Ishikawa (cell line): ENCODE results near the gene CHST2.

ENCODE experiments used
- CEBPB ChIP-seq: IDR thresholded peaks from 2 replicates; pipeline ENCODE4 v1.6.1; 2012
- CREB1 ChIP-seq: IDR thresholded peaks from 2 replicates; pipeline ENCODE4 v1.6.1; 2012; ENCODE audit warnings: low read depth
- EGR1 ChIP-seq: IDR thresholded peaks from 2 replicates; pipeline ENCODE4 v1.6.1; 2012
- EP300 ChIP-seq: IDR thresholded peaks from 2 replicates; pipeline ENCODE4 v1.6.1; 2012; ENCODE audit warnings: borderline replicate concordance
- FOXM1 ChIP-seq: IDR thresholded peaks from 2 replicates; pipeline ENCODE4 v1.6.1; 2012; ENCODE audit warnings: low read depth, borderline replicate concordance
- NFIC ChIP-seq: IDR thresholded peaks from 2 replicates; pipeline ENCODE4 v1.6.1; 2012
- RAD21 ChIP-seq: IDR thresholded peaks from 2 replicates; pipeline ENCODE4 v1.6.1; 2012; ENCODE audit warnings: low read depth
- TAF1 ChIP-seq: IDR thresholded peaks from 2 replicates; pipeline ENCODE4 v1.6.1; 2012; ENCODE audit warnings: low read depth, mild to moderate bottlenecking
- TCF12 ChIP-seq: IDR thresholded peaks from 2 replicates; pipeline ENCODE4 v1.6.1; 2012; ENCODE audit warnings: low read depth
- TEAD4 ChIP-seq: IDR thresholded peaks from 2 replicates; pipeline ENCODE4 v1.6.1; 2012
- YY1 ChIP-seq: IDR thresholded peaks from 2 replicates; pipeline ENCODE4 v1.6.1; 2012; ENCODE audit warnings: low read depth
- ZBTB7A ChIP-seq: IDR thresholded peaks from 2 replicates; pipeline ENCODE4 v1.6.1; 2012; ENCODE audit warnings: low read depth
- TF ChIP-seq, protein P1 (sequence below): IDR thresholded peaks from 2 replicates; pipeline ENCODE4 v1.6.1; 2012
- TF ChIP-seq, protein P2 (sequence below): IDR thresholded peaks from 2 replicates; pipeline ENCODE4 v1.6.1; 2012
- TF ChIP-seq, protein P3 (sequence below): IDR thresholded peaks from 2 replicates; pipeline ENCODE4 v1.6.1; 2012; ENCODE audit warnings: low read depth, mild to moderate bottlenecking

Gene CHST2

DNA sequence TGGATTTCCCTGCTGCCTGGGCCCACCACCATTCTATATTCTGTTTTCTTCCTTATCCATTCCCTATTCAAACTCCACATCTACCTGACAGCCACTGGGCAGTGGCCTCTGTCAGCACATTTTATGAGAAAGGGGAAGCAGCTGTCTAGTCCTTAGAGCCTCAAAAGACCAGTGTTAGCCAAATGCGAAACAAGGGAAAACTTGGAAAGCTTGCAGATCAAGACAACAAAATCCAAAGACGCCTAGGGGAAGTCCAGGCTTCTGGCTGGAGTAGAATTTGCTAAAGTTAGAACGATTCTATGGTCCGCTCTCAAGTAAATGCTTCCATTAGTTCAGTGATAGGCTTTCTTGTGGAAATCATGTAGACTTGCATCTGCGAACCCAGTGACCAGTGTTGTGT is 39.4 kb upstream of the CHST2 start:
- TF ChIP-seq TCF12: no peak
- no peak for TF ChIP-seq RAD21
- no peak for TF ChIP-seq TAF1
- no peak for TF ChIP-seq YY1
- TF ChIP-seq CREB1: no peak
- no peak for TF ChIP-seq FOXM1
- TF ChIP-seq CEBPB: no peak
- TF ChIP-seq, protein P1, sequence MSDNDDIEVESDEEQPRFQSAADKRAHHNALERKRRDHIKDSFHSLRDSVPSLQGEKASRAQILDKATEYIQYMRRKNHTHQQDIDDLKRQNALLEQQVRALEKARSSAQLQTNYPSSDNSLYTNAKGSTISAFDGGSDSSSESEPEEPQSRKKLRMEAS: no peak
- TF ChIP-seq EP300: no peak
- TF ChIP-seq, protein P2, sequence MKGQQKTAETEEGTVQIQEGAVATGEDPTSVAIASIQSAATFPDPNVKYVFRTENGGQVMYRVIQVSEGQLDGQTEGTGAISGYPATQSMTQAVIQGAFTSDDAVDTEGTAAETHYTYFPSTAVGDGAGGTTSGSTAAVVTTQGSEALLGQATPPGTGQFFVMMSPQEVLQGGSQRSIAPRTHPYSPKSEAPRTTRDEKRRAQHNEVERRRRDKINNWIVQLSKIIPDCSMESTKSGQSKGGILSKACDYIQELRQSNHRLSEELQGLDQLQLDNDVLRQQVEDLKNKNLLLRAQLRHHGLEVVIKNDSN: no peak
- no peak for TF ChIP-seq ZBTB7A
- TF ChIP-seq TEAD4: no peak
- TF ChIP-seq NFIC: no peak
- TF ChIP-seq, protein P3, sequence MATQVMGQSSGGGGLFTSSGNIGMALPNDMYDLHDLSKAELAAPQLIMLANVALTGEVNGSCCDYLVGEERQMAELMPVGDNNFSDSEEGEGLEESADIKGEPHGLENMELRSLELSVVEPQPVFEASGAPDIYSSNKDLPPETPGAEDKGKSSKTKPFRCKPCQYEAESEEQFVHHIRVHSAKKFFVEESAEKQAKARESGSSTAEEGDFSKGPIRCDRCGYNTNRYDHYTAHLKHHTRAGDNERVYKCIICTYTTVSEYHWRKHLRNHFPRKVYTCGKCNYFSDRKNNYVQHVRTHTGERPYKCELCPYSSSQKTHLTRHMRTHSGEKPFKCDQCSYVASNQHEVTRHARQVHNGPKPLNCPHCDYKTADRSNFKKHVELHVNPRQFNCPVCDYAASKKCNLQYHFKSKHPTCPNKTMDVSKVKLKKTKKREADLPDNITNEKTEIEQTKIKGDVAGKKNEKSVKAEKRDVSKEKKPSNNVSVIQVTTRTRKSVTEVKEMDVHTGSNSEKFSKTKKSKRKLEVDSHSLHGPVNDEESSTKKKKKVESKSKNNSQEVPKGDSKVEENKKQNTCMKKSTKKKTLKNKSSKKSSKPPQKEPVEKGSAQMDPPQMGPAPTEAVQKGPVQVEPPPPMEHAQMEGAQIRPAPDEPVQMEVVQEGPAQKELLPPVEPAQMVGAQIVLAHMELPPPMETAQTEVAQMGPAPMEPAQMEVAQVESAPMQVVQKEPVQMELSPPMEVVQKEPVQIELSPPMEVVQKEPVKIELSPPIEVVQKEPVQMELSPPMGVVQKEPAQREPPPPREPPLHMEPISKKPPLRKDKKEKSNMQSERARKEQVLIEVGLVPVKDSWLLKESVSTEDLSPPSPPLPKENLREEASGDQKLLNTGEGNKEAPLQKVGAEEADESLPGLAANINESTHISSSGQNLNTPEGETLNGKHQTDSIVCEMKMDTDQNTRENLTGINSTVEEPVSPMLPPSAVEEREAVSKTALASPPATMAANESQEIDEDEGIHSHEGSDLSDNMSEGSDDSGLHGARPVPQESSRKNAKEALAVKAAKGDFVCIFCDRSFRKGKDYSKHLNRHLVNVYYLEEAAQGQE: no peak

DNA sequence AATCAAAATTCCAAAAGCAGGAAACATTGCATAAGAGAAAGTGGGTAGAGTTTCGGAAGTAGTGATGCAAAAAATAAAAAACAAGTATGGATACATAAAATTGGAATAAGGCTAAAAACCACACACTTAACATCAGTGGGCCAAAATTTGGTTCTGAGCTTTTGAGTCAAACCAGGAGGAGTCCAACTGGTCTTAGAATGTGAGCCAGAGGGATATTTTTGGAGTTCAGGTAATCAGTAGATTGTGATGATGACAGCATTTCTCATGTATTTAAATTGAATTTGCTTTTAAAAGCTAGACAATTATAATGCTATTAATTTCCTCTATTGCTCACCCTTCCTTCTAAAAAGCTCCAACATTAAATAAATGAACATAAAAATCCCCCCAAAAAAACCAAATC is 38.2 kb upstream of the CHST2 start:
- TF ChIP-seq FOXM1 (no peak), TCF12 (no peak), RAD21 (no peak), TEAD4 (no peak), CEBPB (no peak), CREB1 (no peak), NFIC (no peak)
- TF ChIP-seq, protein P2: no peak
- TF ChIP-seq, protein P3: no peak

DNA sequence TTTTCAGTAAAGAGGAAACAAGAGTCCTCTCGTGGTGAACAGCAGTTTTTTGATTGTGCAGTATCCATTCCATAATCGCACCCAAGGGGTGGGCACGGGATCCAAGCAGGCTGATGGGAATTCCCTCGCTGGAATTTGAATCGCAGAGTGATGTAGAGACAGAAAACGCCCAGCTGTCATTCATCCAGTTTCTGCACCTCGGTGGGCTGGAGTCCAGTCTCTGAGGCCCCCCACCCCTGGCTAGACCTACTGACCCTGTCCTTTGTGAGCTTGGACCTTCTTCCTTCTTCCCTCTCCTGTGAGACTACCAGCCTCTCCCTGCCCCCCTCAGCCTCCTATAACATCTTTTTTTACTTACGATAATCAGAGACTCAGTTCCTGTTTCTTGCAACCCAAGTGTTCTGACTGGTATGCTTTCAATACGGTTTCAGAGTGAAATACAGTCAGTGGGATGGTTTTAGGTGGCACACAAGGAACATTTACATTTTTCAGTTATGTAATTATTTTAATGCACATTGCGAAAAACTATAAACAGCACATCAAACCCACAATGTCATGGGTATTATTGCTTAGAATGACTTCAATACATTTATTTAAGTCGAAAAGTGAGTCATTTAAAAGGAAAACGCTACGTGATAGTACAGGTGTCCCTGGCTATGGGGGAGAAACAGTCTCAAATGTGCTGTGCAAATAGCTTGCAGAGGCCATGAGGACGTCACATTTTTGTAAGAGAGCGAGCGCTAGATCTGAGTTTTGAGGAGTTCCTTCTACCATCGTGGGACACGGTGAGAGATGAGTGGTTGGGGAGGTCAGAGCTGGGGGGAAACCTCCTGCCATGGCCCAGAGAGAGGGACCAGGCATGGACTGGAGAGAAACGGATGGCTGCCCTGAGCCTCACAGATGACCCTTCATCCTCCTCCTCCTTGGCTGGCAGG is 37.5 kb upstream of the CHST2 start:
- TF ChIP-seq, protein P3: no peak
- TF ChIP-seq EGR1 (no peak), TEAD4 (no peak), TCF12 (no peak), CREB1 (no peak), FOXM1 (no peak), TAF1 (no peak), RAD21 (no peak), CEBPB (no peak), YY1 (no peak), NFIC (no peak), ZBTB7A (no peak)
- TF ChIP-seq, protein P1: no peak
- TF ChIP-seq, protein P2: no peak

DNA sequence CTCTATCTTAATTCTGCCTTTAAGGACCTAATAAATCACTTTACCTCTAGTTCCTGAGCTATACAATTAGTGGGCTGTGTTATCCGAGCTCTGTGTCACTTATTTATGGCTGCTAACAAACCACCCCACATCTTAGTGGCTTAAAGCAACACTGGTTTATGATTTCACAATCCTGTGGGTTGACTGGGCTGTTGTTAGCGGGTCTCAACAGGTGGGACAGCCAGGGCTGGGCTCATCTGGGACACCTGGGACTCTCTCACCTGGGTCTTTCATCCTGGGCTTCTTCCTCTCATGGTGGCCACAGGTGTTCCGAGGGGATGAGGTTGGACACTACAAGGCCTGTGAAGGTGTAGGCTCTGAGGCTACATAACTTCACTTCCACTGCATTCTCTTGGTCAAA is 35.8 kb upstream of the CHST2 start:
- TF ChIP-seq TCF12 (no peak), CEBPB (peak; percentile 75)
